K562 (cell line): ENCODE data around the gene USP10. TPM values are rescaled to one million over a fixed set of nuclear protein-coding genes. Genes with fewer than 3 reads are reported as not detected.

Experiments
- BRCA1 ChIP-seq, 2 experiments: fragments of 450-650 bp in 1 of 2; sonication (generic) in 1 of 2; formaldehyde crosslinking in 1 of 2; IDR thresholded peaks; 2 replicates each; pipeline versions ENCODE4 v1.5.0 to v1.6.1; 2017 to 2020; ENCODE audit warnings: mild to moderate bottlenecking in 1 of 2, missing genetic modification reagents in 1 of 2
- CEBPB ChIP-seq: fragments of 450-650 bp; IDR thresholded peaks from 2 replicates; pipeline ENCODE4 v1.6.1; 2016; ENCODE audit warnings: missing genetic modification characterization, missing compliant biosample characterization
- ELF4 ChIP-seq: fragments of 450-650 bp; formaldehyde crosslinking; IDR thresholded peaks from 2 replicates; pipeline ENCODE4 v1.4.0; 2022; ENCODE audit warnings: missing genetic modification characterization
- GABPB2 ChIP-seq: fragments of 250-450 bp; sonication (Bioruptor Pico); conservative IDR thresholded peaks from 2 replicates; pipeline ENCODE4 v1.5.1; 2021; ENCODE audit warnings: mild to moderate bottlenecking
- HMGXB4 ChIP-seq: sonication (generic); formaldehyde crosslinking; IDR thresholded peaks from 2 replicates; pipeline ENCODE4 v1.8.1; 2023; ENCODE audit warnings: mild to moderate bottlenecking, missing genetic modification reagents
- HNRNPUL1 ChIP-seq: fragments of 200-400 bp; formaldehyde crosslinking; IDR thresholded peaks from 2 replicates; pipeline ENCODE4 v1.6.1; 2017; ENCODE audit warnings: low read length
- L3MBTL2 ChIP-seq: fragments of 450-650 bp; IDR thresholded peaks from 2 replicates; pipeline ENCODE4 v1.6.1; 2016; ENCODE audit warnings: mild to moderate bottlenecking, moderate library complexity
- NCOA2 ChIP-seq, 2 experiments: fragments of 450-650 bp; IDR thresholded peaks; 2 replicates each; pipeline ENCODE4 v1.6.1; 2018; ENCODE audit warnings: mild to moderate bottlenecking in 2 of 2, moderate library complexity in 1 of 2; ENCODE audit not compliant: partially characterized antibody in 2 of 2
- NCOA4 ChIP-seq: fragments of 450-650 bp; IDR thresholded peaks from 2 replicates; pipeline ENCODE4 v1.6.1; 2018; ENCODE audit warnings: mild to moderate bottlenecking; ENCODE audit not compliant: partially characterized antibody
- NR4A1 ChIP-seq, 2 experiments: fragments of 250-450 bp in 1 of 2; fragments of 450-650 bp in 1 of 2; sonication (Bioruptor Pico) in 1 of 2; IDR thresholded peaks; 2 replicates each; pipeline versions ENCODE4 v1.4.0 to v1.6.1; 2016 to 2020; ENCODE audit warnings: mild to moderate bottlenecking in 2 of 2, missing compliant biosample characterization in 1 of 2, missing genetic modification characterization in 1 of 2, moderate library complexity in 1 of 2
- PHF21A ChIP-seq: fragments of 450-650 bp; IDR thresholded peaks from 2 replicates; pipeline ENCODE4 v1.6.1; 2017; ENCODE audit warnings: low read depth, borderline replicate concordance
- POLR2B ChIP-seq: fragments of 450-650 bp; IDR thresholded peaks from 2 replicates; pipeline ENCODE4 v1.6.1; 2018; ENCODE audit warnings: low read depth; ENCODE audit not compliant: partially characterized antibody
- PTTG1 ChIP-seq: fragments of 450-650 bp; IDR thresholded peaks from 2 replicates; pipeline ENCODE4 v1.6.1; 2016; ENCODE audit warnings: low read depth, mild to moderate bottlenecking, missing genetic modification characterization, missing compliant biosample characterization
- RNF2 ChIP-seq: sonication (generic); IDR thresholded peaks from 2 replicates; pipeline ENCODE4 v1.6.1; 2016
- SRSF1 ChIP-seq: fragments of 200-400 bp; formaldehyde crosslinking; IDR thresholded peaks from 2 replicates; pipeline ENCODE4 v1.6.1; 2017; ENCODE audit warnings: mild to moderate bottlenecking, low read depth, low read length, moderate library complexity
- TCF7L2 ChIP-seq: fragments of 150-350 bp; IDR thresholded peaks from 2 replicates; pipeline ENCODE4 v1.6.1; 2016; ENCODE audit warnings: low read depth, mild to moderate bottlenecking, low read length, moderate library complexity
- TCFL5 ChIP-seq: fragments of 250-450 bp; sonication (Bioruptor Pico); conservative IDR thresholded peaks from 2 replicates; pipeline ENCODE4 v1.6.1; 2021; ENCODE audit warnings: mild to moderate bottlenecking, moderate library complexity, matching md5 sums
- VEZF1 ChIP-seq: fragments of 200-800 bp; sonication (Bioruptor generic); IDR thresholded peaks from 2 replicates; pipeline ENCODE4 v1.6.1; 2017; ENCODE audit warnings: missing genetic modification characterization, missing compliant biosample characterization
- ZBTB2 ChIP-seq: fragments of 450-650 bp; IDR thresholded peaks from 2 replicates; pipeline ENCODE4 v1.6.1; 2016; ENCODE audit warnings: antibody characterized with exemption
- ZBTB26 ChIP-seq: fragments of 450-650 bp; formaldehyde crosslinking; IDR thresholded peaks from 2 replicates; pipeline ENCODE4 v1.4.0; 2022; ENCODE audit warnings: missing genetic modification characterization
- ZFP1 ChIP-seq: fragments of 450-650 bp; formaldehyde crosslinking; IDR thresholded peaks from 2 replicates; pipeline ENCODE4 v1.4.0; 2020; ENCODE audit warnings: mild to moderate bottlenecking, mixed read lengths
- ZNF121 ChIP-seq: sonication (generic); formaldehyde crosslinking; conservative IDR thresholded peaks from 2 replicates; pipeline ENCODE4 v1.8.0; 2022; ENCODE audit warnings: missing genetic modification reagents
- ZNF175 ChIP-seq: fragments of 200-800 bp; sonication (Bioruptor generic); IDR thresholded peaks from 2 replicates; pipeline ENCODE4 v1.6.1; 2016; ENCODE audit warnings: low read depth, mild to moderate bottlenecking, missing genetic modification characterization, missing compliant biosample characterization
- ZNF217 ChIP-seq: sonication (generic); formaldehyde crosslinking; IDR thresholded peaks from 2 replicates; pipeline ENCODE4 v1.8.0; 2022; ENCODE audit warnings: mild to moderate bottlenecking, missing genetic modification reagents
- ZNF57 ChIP-seq: fragments of 450-650 bp; formaldehyde crosslinking; IDR thresholded peaks from 2 replicates; pipeline ENCODE4 v1.4.0; 2020; ENCODE audit warnings: mild to moderate bottlenecking, moderate library complexity
- polyA plus RNA-seq, 8 experiments: library from polyadenylated mRNA; depleted of rRNA in 4 of 8; stranded (reverse) in 5 of 8; unstranded in 3 of 8; fragments of >200 nt; fragmentation: Nextera tagmentation in 2 of 8; fragmentation: Illumina TruSeq in 1 of 8; extraction: Ambion mirVana in 2 of 8; extraction: Trizol in 1 of 8; gene quantifications; 2 replicates each; pipeline versions ENCODE4 v1.2.1 to v1.2.3, GENCODE V29; 2011 to 2014; ENCODE audit warnings: inconsistent platforms in 1 of 8, missing spikeins in 1 of 8
- total RNA-seq, 7 experiments: library from RNA; depleted of rRNA in 6 of 7; stranded (reverse); fragments of >200 nt in 6 of 7; fragmentation: Illumina TruSeq in 2 of 7; extraction: Trizol in 2 of 7; gene quantifications; 2 replicates each; pipeline versions ENCODE4 v1.2.1 to v1.2.3, GENCODE V29; 2011 to 2021; ENCODE audit warnings: low replicate concordance in 1 of 7

The USP10 gene
- total and polyA plus RNA-seq, 9 of the 15 experiments (the other 6 are each of a cell fraction or from before 2014, with no cell fraction given), result 61.7 to 197 (median 116) TPM

GRCh38 chr16:84819644-84820304, 120.0 kb downstream of the USP10 start, which contains the start of gene CRISPLD2 (continued):
- TF ChIP-seq VEZF1 (CRISPR knock-in tag), result peak; percentile 92
- TF ChIP-seq PTTG1 (tag), result no peak
- TF ChIP-seq ELF4, result no peak
- no peak for TF ChIP-seq NR4A1 (CRISPR knock-in tag; IDR thresholded peaks at IDR 0.05)
- no peak for TF ChIP-seq NR4A1 (tag; IDR thresholded peaks at IDR 0.05)
- TF ChIP-seq ZBTB26 (CRISPR knock-in tag), result no peak
- no peak for TF ChIP-seq ZNF175 (CRISPR knock-in tag)
- no peak for TF ChIP-seq SRSF1
- TF ChIP-seq ZFP1 (CRISPR knock-in tag), result no peak
- no peak for TF ChIP-seq NCOA4
- no peak for TF ChIP-seq HNRNPUL1
- no peak for TF ChIP-seq ZNF121 (CRISPR knock-in tag)
- no peak for TF ChIP-seq TCFL5 (CRISPR knock-in tag)
- no peak for TF ChIP-seq HMGXB4 (CRISPR knock-in tag)
- no peak for TF ChIP-seq GABPB2 (CRISPR knock-in tag)
- no peak for TF ChIP-seq BRCA1 (IDR thresholded peaks at IDR 0.05)
- no peak for TF ChIP-seq BRCA1 (CRISPR knock-in tag; IDR thresholded peaks at IDR 0.05)
- no peak for TF ChIP-seq CEBPB (tag)
- TF ChIP-seq ZBTB2, result no peak
- no peak for TF ChIP-seq NCOA2 (IDR thresholded peaks at IDR 0.05; ENCODE audit: partially characterized antibody in 2 of 2)
- TF ChIP-seq ZNF217 (CRISPR knock-in tag), result no peak
- TF ChIP-seq RNF2, result no peak
- TF ChIP-seq TCF7L2, result no peak
- no peak for TF ChIP-seq L3MBTL2
- TF ChIP-seq POLR2B, result no peak
- no peak for TF ChIP-seq PHF21A
- TF ChIP-seq ZNF57 (CRISPR knock-in tag), result no peak
